Liver (tissue), 3 donors: ENCODE results near the gene UCKL1.

Source experiments
- FOXA1 ChIP-seq: IDR thresholded peaks from 2 replicates; pipeline ENCODE4 v1.6.1; 2016; ENCODE audit warnings: antibody characterized with exemption
- GABPA ChIP-seq, 2 donors: IDR thresholded peaks in 1 of 2; conservative IDR thresholded peaks in 1 of 2; 2 replicates each; pipeline ENCODE4 v1.6.1; 2016; ENCODE audit warnings: antibody characterized with exemption in 2 of 2, mild to moderate bottlenecking in 1 of 2, moderate library complexity in 1 of 2
- JUND ChIP-seq, 2 donors: IDR thresholded peaks; 2 replicates each; pipeline ENCODE4 v1.6.1; 2016; ENCODE audit warnings: antibody characterized with exemption in 2 of 2
- RAD21 ChIP-seq, 2 donors: IDR thresholded peaks; 2 replicates each; pipeline ENCODE4 v1.6.1; 2016; ENCODE audit warnings: antibody characterized with exemption in 2 of 2, mild to moderate bottlenecking in 2 of 2
- TF ChIP-seq, protein P1 (sequence below): fragments of 150-350 bp; IDR thresholded peaks from 2 replicates; pipeline ENCODE4 v1.5.1; 2017; ENCODE audit warnings: improper control_type of control experiment, low read depth, low read length; ENCODE audit not compliant: missing input control
- TF ChIP-seq, protein P2 (sequence below): IDR thresholded peaks from 2 replicates; pipeline ENCODE4 v1.6.1; 2016; ENCODE audit warnings: antibody characterized with exemption, mild to moderate bottlenecking
- TF ChIP-seq, protein P3 (sequence below): IDR thresholded peaks from 2 replicates; pipeline ENCODE4 v1.6.1; 2016; ENCODE audit warnings: antibody characterized with exemption
- TF ChIP-seq, protein P4 (sequence below): IDR thresholded peaks from 2 replicates; pipeline ENCODE4 v1.6.1; 2016; ENCODE audit warnings: antibody characterized with exemption
- donor health status: healthy.
- donor health status: healthy.

DNA sequence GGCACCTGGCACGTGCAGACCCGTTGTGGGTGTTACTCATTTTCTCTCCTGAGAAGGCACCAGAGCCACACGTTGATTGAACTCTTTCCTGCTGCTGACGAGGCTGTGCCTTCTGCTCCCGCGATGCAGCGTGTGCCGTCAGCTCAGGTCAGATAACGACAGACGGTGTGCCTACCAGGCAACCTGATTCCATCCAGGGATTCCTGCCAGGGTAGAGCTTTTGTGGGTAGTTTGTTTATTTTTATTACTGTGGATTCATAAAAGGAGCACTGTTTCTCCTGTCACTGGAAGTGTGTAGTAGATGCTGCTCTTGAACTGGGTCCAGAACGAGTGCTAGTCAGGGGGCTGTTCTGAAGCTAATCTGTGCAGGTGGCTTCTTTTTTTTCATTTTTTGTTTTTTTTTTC, 45.4 kb upstream of the UCKL1 start:
- TF ChIP-seq, protein P1, sequence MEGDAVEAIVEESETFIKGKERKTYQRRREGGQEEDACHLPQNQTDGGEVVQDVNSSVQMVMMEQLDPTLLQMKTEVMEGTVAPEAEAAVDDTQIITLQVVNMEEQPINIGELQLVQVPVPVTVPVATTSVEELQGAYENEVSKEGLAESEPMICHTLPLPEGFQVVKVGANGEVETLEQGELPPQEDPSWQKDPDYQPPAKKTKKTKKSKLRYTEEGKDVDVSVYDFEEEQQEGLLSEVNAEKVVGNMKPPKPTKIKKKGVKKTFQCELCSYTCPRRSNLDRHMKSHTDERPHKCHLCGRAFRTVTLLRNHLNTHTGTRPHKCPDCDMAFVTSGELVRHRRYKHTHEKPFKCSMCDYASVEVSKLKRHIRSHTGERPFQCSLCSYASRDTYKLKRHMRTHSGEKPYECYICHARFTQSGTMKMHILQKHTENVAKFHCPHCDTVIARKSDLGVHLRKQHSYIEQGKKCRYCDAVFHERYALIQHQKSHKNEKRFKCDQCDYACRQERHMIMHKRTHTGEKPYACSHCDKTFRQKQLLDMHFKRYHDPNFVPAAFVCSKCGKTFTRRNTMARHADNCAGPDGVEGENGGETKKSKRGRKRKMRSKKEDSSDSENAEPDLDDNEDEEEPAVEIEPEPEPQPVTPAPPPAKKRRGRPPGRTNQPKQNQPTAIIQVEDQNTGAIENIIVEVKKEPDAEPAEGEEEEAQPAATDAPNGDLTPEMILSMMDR: no peak
- TF ChIP-seq, protein P2, sequence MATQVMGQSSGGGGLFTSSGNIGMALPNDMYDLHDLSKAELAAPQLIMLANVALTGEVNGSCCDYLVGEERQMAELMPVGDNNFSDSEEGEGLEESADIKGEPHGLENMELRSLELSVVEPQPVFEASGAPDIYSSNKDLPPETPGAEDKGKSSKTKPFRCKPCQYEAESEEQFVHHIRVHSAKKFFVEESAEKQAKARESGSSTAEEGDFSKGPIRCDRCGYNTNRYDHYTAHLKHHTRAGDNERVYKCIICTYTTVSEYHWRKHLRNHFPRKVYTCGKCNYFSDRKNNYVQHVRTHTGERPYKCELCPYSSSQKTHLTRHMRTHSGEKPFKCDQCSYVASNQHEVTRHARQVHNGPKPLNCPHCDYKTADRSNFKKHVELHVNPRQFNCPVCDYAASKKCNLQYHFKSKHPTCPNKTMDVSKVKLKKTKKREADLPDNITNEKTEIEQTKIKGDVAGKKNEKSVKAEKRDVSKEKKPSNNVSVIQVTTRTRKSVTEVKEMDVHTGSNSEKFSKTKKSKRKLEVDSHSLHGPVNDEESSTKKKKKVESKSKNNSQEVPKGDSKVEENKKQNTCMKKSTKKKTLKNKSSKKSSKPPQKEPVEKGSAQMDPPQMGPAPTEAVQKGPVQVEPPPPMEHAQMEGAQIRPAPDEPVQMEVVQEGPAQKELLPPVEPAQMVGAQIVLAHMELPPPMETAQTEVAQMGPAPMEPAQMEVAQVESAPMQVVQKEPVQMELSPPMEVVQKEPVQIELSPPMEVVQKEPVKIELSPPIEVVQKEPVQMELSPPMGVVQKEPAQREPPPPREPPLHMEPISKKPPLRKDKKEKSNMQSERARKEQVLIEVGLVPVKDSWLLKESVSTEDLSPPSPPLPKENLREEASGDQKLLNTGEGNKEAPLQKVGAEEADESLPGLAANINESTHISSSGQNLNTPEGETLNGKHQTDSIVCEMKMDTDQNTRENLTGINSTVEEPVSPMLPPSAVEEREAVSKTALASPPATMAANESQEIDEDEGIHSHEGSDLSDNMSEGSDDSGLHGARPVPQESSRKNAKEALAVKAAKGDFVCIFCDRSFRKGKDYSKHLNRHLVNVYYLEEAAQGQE: no peak
- no peak for TF ChIP-seq JUND (IDR thresholded peaks at IDR 0.05)
- TF ChIP-seq RAD21 (IDR thresholded peaks at IDR 0.05): no peak
- TF ChIP-seq, protein P3, sequence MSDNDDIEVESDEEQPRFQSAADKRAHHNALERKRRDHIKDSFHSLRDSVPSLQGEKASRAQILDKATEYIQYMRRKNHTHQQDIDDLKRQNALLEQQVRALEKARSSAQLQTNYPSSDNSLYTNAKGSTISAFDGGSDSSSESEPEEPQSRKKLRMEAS: no peak
- no peak for TF ChIP-seq FOXA1
- TF ChIP-seq, protein P4, sequence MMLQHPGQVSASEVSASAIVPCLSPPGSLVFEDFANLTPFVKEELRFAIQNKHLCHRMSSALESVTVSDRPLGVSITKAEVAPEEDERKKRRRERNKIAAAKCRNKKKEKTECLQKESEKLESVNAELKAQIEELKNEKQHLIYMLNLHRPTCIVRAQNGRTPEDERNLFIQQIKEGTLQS: no peak
- TF ChIP-seq GABPA (IDR thresholded peaks at IDR 0.05 in 1 of 2, conservative IDR thresholded peaks at IDR 0.05 in 1 of 2): no peak
